SU-DHL-6 (cell line): ENCODE measurements around the gene PLPP1.

Experiments used
- H2AFZ ChIP-seq: fragments of 200-600 bp; sonication (generic); 2 replicates; pipeline ENCODE4 v1.6.1; 2014; ENCODE audit warnings: low read depth, mild to moderate bottlenecking, moderate library complexity, mixed read lengths, antibody characterized with exemption, low read length; ENCODE audit not compliant: severe bottlenecking
- H3F3A ChIP-seq: fragments of 200-600 bp; shearing (Covaris generic); 2 replicates; pipeline ENCODE4 v1.6.0; 2016; ENCODE audit warnings: antibody characterized with exemption, mild to moderate bottlenecking; ENCODE audit not compliant: insufficient read depth
- H3K27ac ChIP-seq: fragments of 200-600 bp; sonication (generic); 2 replicates; pipeline ENCODE4 v1.5.1; 2016; ENCODE audit warnings: low read depth, mild to moderate bottlenecking, low read length, moderate library complexity, mixed read lengths
- H3K27me3 ChIP-seq: fragments of 200-600 bp; sonication (generic), shearing (Covaris generic); 2 replicates; pipeline ENCODE4 v1.6.0; 2014; ENCODE audit warnings: mild to moderate bottlenecking, low read length
- H3K36me3 ChIP-seq: fragments of 200-600 bp; sonication (generic); 2 replicates; pipeline ENCODE4 v1.6.1; 2014; ENCODE audit warnings: mild to moderate bottlenecking, low read length, mixed read lengths
- H3K4me2 ChIP-seq: fragments of 300-600, 200-600 bp; shearing (Covaris generic), sonication (generic); 2 replicates; pipeline ENCODE4 v1.6.0; 2014; ENCODE audit warnings: low read length, low read depth, mild to moderate bottlenecking; ENCODE audit not compliant: poor library complexity, severe bottlenecking
- H3K4me3 ChIP-seq: fragments of 200-600 bp; sonication (generic); 2 replicates; pipeline ENCODE4 v1.5.1; 2014; ENCODE audit warnings: antibody characterized with exemption, low read length, mild to moderate bottlenecking, mixed read lengths; ENCODE audit not compliant: insufficient read depth, poor library complexity, severe bottlenecking
- H3K79me2 ChIP-seq: fragments of 200-600 bp; sonication (generic); 2 replicates; pipeline ENCODE4 v1.6.1; 2014; ENCODE audit warnings: mild to moderate bottlenecking, low read length, moderate library complexity; ENCODE audit not compliant: insufficient read depth
- H3K9ac ChIP-seq: fragments of 200-600 bp; sonication (generic); 2 replicates; pipeline ENCODE4 v1.7.0; 2014; ENCODE audit warnings: mild to moderate bottlenecking, low read length
- H3K9me2 ChIP-seq: fragments of 200-600 bp; sonication (generic); replicated peaks from 2 replicates; pipeline ENCODE4 v1.6.1; 2014; ENCODE audit warnings: low read length; ENCODE audit not compliant: insufficient read depth
- H3K9me3 ChIP-seq: fragments of 200-600 bp; sonication (generic); 2 replicates; pipeline ENCODE4 v1.6.1; 2014; ENCODE audit warnings: low read length, mixed read lengths; ENCODE audit not compliant: insufficient read depth
- H4K20me1 ChIP-seq: fragments of 200-600 bp; sonication (generic); 2 replicates; pipeline ENCODE4 v1.6.1; 2014; ENCODE audit warnings: low read depth, mild to moderate bottlenecking, antibody characterized with exemption, low read length, moderate library complexity, mixed read lengths
- CTCF ChIP-seq: fragments of 200-600 bp; sonication (generic); IDR thresholded peaks from one replicate; pipeline ENCODE4 v1.5.1; 2017; ENCODE audit warnings: antibody characterized with exemption, mild to moderate bottlenecking, low read length, moderate library complexity; ENCODE audit not compliant: insufficient read depth, poor library complexity, severe bottlenecking
- EZH2phosphoT487 ChIP-seq: fragments of 200-600 bp; sonication (generic), shearing (Covaris generic); conservative IDR thresholded peaks from 2 replicates; pipeline ENCODE4 v1.6.1; 2018; ENCODE audit warnings: mild to moderate bottlenecking, antibody characterized with exemption, low read length, moderate library complexity, mixed read lengths

The PLPP1 gene

GRCh38 chr5:55523293-55523692, 11.5 kb downstream of the PLPP1 start:
- 0 out of 2 replicates have a peak, but pooled peaks cover 3% of the 10 kb centered on the region for H4K20me1 ChIP-seq
- H3K9me3 ChIP-seq: no peaks in the 10 kb centered on the region
- H3K27me3 ChIP-seq: no peaks in the 10 kb centered on the region
- peaks cover 58% of the 10 kb centered on the region for H3K79me2 ChIP-seq
- H3F3A ChIP-seq: no peaks in the 10 kb centered on the region
- TF ChIP-seq CTCF: no peak
- no peak for TF ChIP-seq EZH2phosphoT487
- H3K36me3 ChIP-seq: no peaks in the 10 kb centered on the region
- H3K27ac ChIP-seq: no peak overlapping the region
- no peak overlapping the region for H2AFZ ChIP-seq
- H3K9me2 ChIP-seq: no peaks in the 10 kb centered on the region
- H3K4me2 ChIP-seq: no peak overlapping the region
- no peak overlapping the region for H3K4me3 ChIP-seq
- no peak overlapping the region for H3K9ac ChIP-seq

DNA sequence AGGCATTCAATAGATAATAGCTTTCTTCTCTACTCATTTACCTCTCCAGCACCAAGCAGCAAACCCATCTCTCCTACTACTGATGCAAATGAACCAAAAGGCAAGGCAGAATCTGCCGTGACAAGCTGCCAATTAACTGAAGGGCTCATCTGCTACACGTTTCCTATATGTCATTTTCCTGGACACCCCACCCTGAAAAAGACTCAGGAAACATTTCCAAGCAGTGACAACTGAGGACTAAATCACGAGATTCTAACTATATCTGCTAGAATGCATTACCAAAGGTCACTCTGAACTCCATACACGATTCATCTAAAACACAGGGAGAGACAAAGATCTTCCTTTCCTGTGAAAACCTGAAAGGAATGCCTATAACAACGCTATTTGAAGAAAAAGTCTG, 12.9 kb downstream of the PLPP1 start:
- Histone ChIP-seq H2AFZ (no peak overlapping the region), H3K4me2 (no peak overlapping the region), H3K27me3 (no peaks in the 10 kb centered on the region), H3K36me3 (no peaks in the 10 kb centered on the region), H4K20me1 (0 out of 2 replicates have a peak, but pooled peaks cover 6% of the 10 kb centered on the region), H3K9me2 (no peaks in the 10 kb centered on the region), H3K9me3 (no peaks in the 10 kb centered on the region), H3K79me2 (peaks cover 50% of the 10 kb centered on the region), H3K4me3 (no peak overlapping the region), H3K9ac (no peak overlapping the region), H3F3A (no peaks in the 10 kb centered on the region), H3K27ac (no peak overlapping the region)
- TF ChIP-seq EZH2phosphoT487: no peak
- TF ChIP-seq CTCF: no peak

GRCh38 chr5:55520117-55520839, 14.5 kb downstream of the PLPP1 start:
- Histone ChIP-seq H3K4me2 (no peak overlapping the region), H4K20me1 (peaks cover 6% of the 10 kb centered on the region; the same call in 1 of the 2 replicates), H3K4me3 (no peak overlapping the region), H3K9ac (no peak overlapping the region), H2AFZ (no peak overlapping the region), H3K9me2 (no peaks in the 10 kb centered on the region), H3K27me3 (no peaks in the 10 kb centered on the region), H3K27ac (no peak overlapping the region), H3K79me2 (peaks cover 61% of the 10 kb centered on the region), H3F3A (no peaks in the 10 kb centered on the region), H3K36me3 (no peaks in the 10 kb centered on the region), H3K9me3 (no peaks in the 10 kb centered on the region)
- TF ChIP-seq CTCF (no peak), EZH2phosphoT487 (no peak)
